ENCODE data around the gene HSD17B2. TPM values are rescaled to one million over a fixed set of nuclear protein-coding genes. Genes with fewer than 3 reads are reported as not detected.

HSD17B2 gene
- polyA plus RNA-seq, 3 donors: not detected

DNA sequence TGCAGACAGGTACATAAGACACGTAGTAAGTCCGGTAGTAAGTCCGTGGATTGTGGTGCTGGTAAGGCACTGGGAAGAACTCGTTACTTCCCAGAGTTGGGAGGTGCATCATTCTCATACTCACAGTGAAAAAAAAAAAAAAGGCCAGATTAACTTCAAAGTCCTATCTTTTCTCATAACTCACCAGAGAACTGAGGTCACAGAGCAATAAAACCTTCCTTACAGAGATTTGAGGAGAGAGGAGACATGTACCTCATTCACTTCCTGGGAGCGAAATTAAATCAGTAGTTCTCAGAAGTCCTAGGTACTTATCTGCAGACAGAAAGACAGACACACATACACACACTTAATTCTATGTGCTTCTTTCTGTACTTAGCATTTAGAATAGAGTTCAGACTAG is 112.5 kb downstream of the HSD17B2 start:
- peaks cover 0 to 2% (median 0%) of the 10 kb centered on the region in 3 donors for H3K27me3 Mint-ChIP-seq (ENCODE audit: low read depth in 3 of 3)

More for the DNA sequence above, 112.5 kb downstream of the HSD17B2 start:
- peaks cover 0 to 3% (median 0%) of the 10 kb centered on the region in 7 donors for H3K9me3 Mint-ChIP-seq
- H3K4me2 ChIP-seq (replicated peaks; ENCODE audit: extremely low read depth, low read length, poor library complexity, severe bottlenecking): no peak overlapping the region
- no peaks in the 10 kb centered on the region for H3K9me3 ChIP-seq (replicated peaks in 1 of 2; ENCODE audit: control insufficient read depth in 1 of 2, insufficient read depth in 1 of 2, low read length in 2 of 2)
- no peak overlapping the region for H3K27ac ChIP-seq (ENCODE audit: low read depth in 1 of 2, low read length in 2 of 2)
- peaks cover 45 to 55% of the 10 kb centered on the region in 2 donors for H3K36me3 Mint-ChIP-seq
- H3K4me3 ChIP-seq (replicated peaks in 1 of 3; ENCODE audit: low read depth in 2 of 3, low read length in 3 of 3): no peak overlapping the region
- peaks cover 37 to 57% of the 10 kb centered on the region in 2 donors for H3K36me3 ChIP-seq (replicated peaks in 1 of 2; ENCODE audit: control insufficient read depth in 1 of 2, insufficient read depth in 2 of 2, low read length in 2 of 2)
- H3K9ac ChIP-seq (ENCODE audit: insufficient read depth, low read length, poor library complexity, severe bottlenecking): no peak overlapping the region
- H3K4me3 Mint-ChIP-seq: no peak overlapping the region
- H3K4me1 ChIP-seq (ENCODE audit: control insufficient read depth in 1 of 2, insufficient read depth in 2 of 2, low read length in 2 of 2): no peaks in the 10 kb centered on the region
- peak overlapping the region in 3 of 7 donors; percentile 6 to 75 (median 31) for H3K27ac Mint-ChIP-seq
- TF ChIP-seq, protein P1, sequence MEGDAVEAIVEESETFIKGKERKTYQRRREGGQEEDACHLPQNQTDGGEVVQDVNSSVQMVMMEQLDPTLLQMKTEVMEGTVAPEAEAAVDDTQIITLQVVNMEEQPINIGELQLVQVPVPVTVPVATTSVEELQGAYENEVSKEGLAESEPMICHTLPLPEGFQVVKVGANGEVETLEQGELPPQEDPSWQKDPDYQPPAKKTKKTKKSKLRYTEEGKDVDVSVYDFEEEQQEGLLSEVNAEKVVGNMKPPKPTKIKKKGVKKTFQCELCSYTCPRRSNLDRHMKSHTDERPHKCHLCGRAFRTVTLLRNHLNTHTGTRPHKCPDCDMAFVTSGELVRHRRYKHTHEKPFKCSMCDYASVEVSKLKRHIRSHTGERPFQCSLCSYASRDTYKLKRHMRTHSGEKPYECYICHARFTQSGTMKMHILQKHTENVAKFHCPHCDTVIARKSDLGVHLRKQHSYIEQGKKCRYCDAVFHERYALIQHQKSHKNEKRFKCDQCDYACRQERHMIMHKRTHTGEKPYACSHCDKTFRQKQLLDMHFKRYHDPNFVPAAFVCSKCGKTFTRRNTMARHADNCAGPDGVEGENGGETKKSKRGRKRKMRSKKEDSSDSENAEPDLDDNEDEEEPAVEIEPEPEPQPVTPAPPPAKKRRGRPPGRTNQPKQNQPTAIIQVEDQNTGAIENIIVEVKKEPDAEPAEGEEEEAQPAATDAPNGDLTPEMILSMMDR (IDR thresholded peaks at IDR 0.05): no peak
- no peaks in the 10 kb centered on the region for H3K79me2 ChIP-seq (ENCODE audit: insufficient read depth, low read length)
- H3K4me1 Mint-ChIP-seq: peaks cover 2% of the 10 kb centered on the region
- no peak for DNase-seq
- H2AFZ ChIP-seq (ENCODE audit: insufficient read depth, low read depth, low read length, poor library complexity, severe bottlenecking): no peak overlapping the region
- intact Hi-C loops (cut with micrococcal nuclease): no loop called here
- no CpG with 5 or more reads among the region's 5 CpGs for whole genome bisulfite sequencing (ENCODE audit: insufficient coverage)
- no peaks in the 10 kb centered on the region for H4K20me1 ChIP-seq (ENCODE audit: insufficient read depth, low read length)
- H3K27me3 ChIP-seq (ENCODE audit: control insufficient read depth in 2 of 2, insufficient read depth in 2 of 2, low read length in 2 of 2): no peaks in the 10 kb centered on the region

Other genes starting within 250 kb of the HSD17B2 start
- gene SDR42E1, start 23.8 kb upstream of the HSD17B2 start, polyA plus RNA-seq: under 1 TPM in 1 of 3 donors, not detected in 2; under 0.01 TPM
- gene MPHOSPH6, start 135.0 kb downstream of the HSD17B2 start, polyA plus RNA-seq: 10 to 100 TPM in 2 of 3 donors, 1 to 10 TPM in 1; 8.6 to 37.6 (median 20.2) TPM